Mesendoderm (in vitro differentiated cells): Measurements from ENCODE around the gene SERPINB13.
"Not testable (repeated sequence)": the region's sequence is repeated elsewhere in the genome, so short reads cannot be mapped to it uniquely, and the experiment has no call there.

Experiments used
- DNase-seq: peaks from one replicate; pipeline ENCODE4 v3.0.0; 2013
- H2AK5ac ChIP-seq: 2 replicates; pipeline ENCODE4 v1.6.1; 2013; ENCODE audit warnings: low read length, inconsistent platforms
- H2BK120ac ChIP-seq: 2 replicates; pipeline ENCODE4 v1.6.1; 2013; ENCODE audit warnings: low read depth, mild to moderate bottlenecking, low read length, moderate library complexity, mixed read lengths
- H2BK15ac ChIP-seq: replicated peaks from 2 replicates; pipeline ENCODE4 v1.6.1; 2013; ENCODE audit warnings: low read depth, mild to moderate bottlenecking, moderate library complexity
- H2BK5ac ChIP-seq: 2 replicates; pipeline ENCODE4 v1.6.1; 2013; ENCODE audit warnings: low read length, inconsistent platforms
- H3K18ac ChIP-seq: 2 replicates; pipeline ENCODE4 v1.6.1; 2013; ENCODE audit warnings: mild to moderate bottlenecking, low read length, mixed read lengths
- H3K23ac ChIP-seq: one replicate; pipeline ENCODE4 v1.6.1; 2013; ENCODE audit warnings: low read length
- H3K27ac ChIP-seq: 2 replicates; pipeline ENCODE4 v1.5.1; 2013; ENCODE audit warnings: low read depth, mild to moderate bottlenecking, inconsistent platforms, low read length, moderate library complexity
- H3K27me3 ChIP-seq: 2 replicates; pipeline ENCODE4 v1.6.1; 2013; ENCODE audit warnings: low read length, control low read depth, mild to moderate bottlenecking, inconsistent platforms; ENCODE audit not compliant: insufficient read depth, poor library complexity
- H3K36me3 ChIP-seq: 2 replicates; pipeline ENCODE4 v1.6.1; 2013; ENCODE audit warnings: low read length, inconsistent platforms; ENCODE audit not compliant: control insufficient read depth, insufficient read depth
- H3K4ac ChIP-seq: one replicate; pipeline ENCODE4 v1.6.1; 2013; ENCODE audit warnings: low read depth, mild to moderate bottlenecking, low read length, moderate library complexity
- H3K4me1 ChIP-seq: 2 replicates; pipeline ENCODE4 v1.6.1; 2013; ENCODE audit warnings: low read depth, low read length, inconsistent platforms; ENCODE audit not compliant: control insufficient read depth
- H3K4me2 ChIP-seq: 2 replicates; pipeline ENCODE4 v1.6.1; 2013; ENCODE audit warnings: low read length
- H3K4me3 ChIP-seq: 2 replicates; pipeline ENCODE4 v1.5.1; 2013; ENCODE audit warnings: mild to moderate bottlenecking, low read length
- H3K56ac ChIP-seq: one replicate; pipeline ENCODE4 v1.6.1; 2013; ENCODE audit warnings: low read length
- H3K79me1 ChIP-seq: 2 replicates; pipeline ENCODE4 v1.6.1; 2013; ENCODE audit warnings: low read length, inconsistent platforms
- H3K79me2 ChIP-seq: 2 replicates; pipeline ENCODE4 v1.6.1; 2013; ENCODE audit warnings: mild to moderate bottlenecking, low read length; ENCODE audit not compliant: control insufficient read depth, insufficient read depth
- H3K9ac ChIP-seq: 2 replicates; pipeline ENCODE4 v1.6.1; 2013; ENCODE audit warnings: low read length, inconsistent platforms
- H4K5ac ChIP-seq: one replicate; pipeline ENCODE4 v1.6.1; 2013; ENCODE audit warnings: low read length
- H4K8ac ChIP-seq: one replicate; pipeline ENCODE4 v1.6.1; 2013; ENCODE audit warnings: low read depth, mild to moderate bottlenecking, control low read depth, low read length, moderate library complexity
- WGBS: extraction: QIAGEN DNeasy Blood & Tissue Kit; methylation state at CpG from one replicate; pipeline ENCODE4 v1.1.7; 2013; ENCODE audit warnings: low lambda C conversion rate, missing lambda C conversion rate; ENCODE audit not compliant: insufficient coverage; ENCODE audit errors: extremely low coverage; 5-methylcytosine and 5-hydroxymethylcytosine counted together

The SERPINB13 gene

GRCh38 chr18:63626431-63626830, 39.3 kb downstream of the SERPINB13 start:
- Histone ChIP-seq H3K23ac (no peak overlapping the region), H3K9ac (no peak overlapping the region), H4K5ac (no peak overlapping the region), H2BK15ac (no peak overlapping the region), H4K8ac (no peak overlapping the region), H3K79me1 (no peaks in the 10 kb centered on the region), H2BK120ac (no peak overlapping the region), H3K36me3 (no peaks in the 10 kb centered on the region), H2AK5ac (no peak overlapping the region), H3K18ac (no peak overlapping the region), H3K4ac (no peak overlapping the region), H3K4me3 (no peak overlapping the region), H3K4me2 (no peak overlapping the region), H2BK5ac (no peak overlapping the region), H3K27ac (no peak overlapping the region), H3K27me3 (no peaks in the 10 kb centered on the region), H3K56ac (no peak overlapping the region), H3K79me2 (no peaks in the 10 kb centered on the region), H3K4me1 (no peaks in the 10 kb centered on the region)
- WGBS: no CpG with 5 or more reads among the region's 4 CpGs
- DNase-seq: no peak

- no peaks in the 10 kb centered on the region for H3K36me3 ChIP-seq
These were observed 40.7 kb downstream of the SERPINB13 start for GRCh38 chr18:63627819-63628218.

GRCh38 chr18:63637703-63638102, 50.6 kb downstream of the SERPINB13 start:
- no CpG with 5 or more reads among the region's 6 CpGs for WGBS

More at GRCh38 chr18:63627819-63628218, 40.7 kb downstream of the SERPINB13 start:
- H3K4me1 ChIP-seq: no peaks in the 10 kb centered on the region
- no peaks in the 10 kb centered on the region for H3K79me1 ChIP-seq
- H3K18ac ChIP-seq: no peak overlapping the region
- H2AK5ac ChIP-seq: no peak overlapping the region
- no peak overlapping the region for H4K8ac ChIP-seq
- H2BK120ac ChIP-seq: no peak overlapping the region
- no peaks in the 10 kb centered on the region for H3K27me3 ChIP-seq
- no peak overlapping the region for H2BK15ac ChIP-seq
- no peak overlapping the region for H3K23ac ChIP-seq
- no peak overlapping the region for H3K27ac ChIP-seq
- no peak overlapping the region for H4K5ac ChIP-seq
- no peak overlapping the region for H3K56ac ChIP-seq
- no peak overlapping the region for H3K4me2 ChIP-seq
- no peak overlapping the region for H3K4ac ChIP-seq
- H3K79me2 ChIP-seq: no peaks in the 10 kb centered on the region
- DNase-seq: no peak
- H3K4me3 ChIP-seq: no peak overlapping the region
- H3K9ac ChIP-seq: no peak overlapping the region
- H2BK5ac ChIP-seq: no peak overlapping the region

GRCh38 chr18:63641157-63641680, 54.1 kb downstream of the SERPINB13 start:
- not testable (repeated sequence) for H3K4me2 ChIP-seq, H3K27ac ChIP-seq, H3K79me2 ChIP-seq, H4K8ac ChIP-seq, H3K4me1 ChIP-seq, H3K27me3 ChIP-seq, H2BK5ac ChIP-seq, H2AK5ac ChIP-seq, DNase-seq, H3K9ac ChIP-seq, H3K18ac ChIP-seq, H3K4ac ChIP-seq, H3K4me3 ChIP-seq, H2BK120ac ChIP-seq, H3K23ac ChIP-seq, H2BK15ac ChIP-seq, H3K56ac ChIP-seq, H4K5ac ChIP-seq, H3K36me3 ChIP-seq, H3K79me1 ChIP-seq
- WGBS: no CpG with 5 or more reads among the region's 4 CpGs

More at GRCh38 chr18:63637703-63638102, 50.6 kb downstream of the SERPINB13 start:
- H3K9ac ChIP-seq: no peak overlapping the region
- H3K36me3 ChIP-seq: no peaks in the 10 kb centered on the region
- H2BK15ac ChIP-seq: no peak overlapping the region
- H3K27me3 ChIP-seq: no peaks in the 10 kb centered on the region
- H2AK5ac ChIP-seq: no peak overlapping the region
- H3K4ac ChIP-seq: no peak overlapping the region
- H3K27ac ChIP-seq: no peak overlapping the region
- H2BK120ac ChIP-seq: no peak overlapping the region
- H4K5ac ChIP-seq: no peak overlapping the region
- H3K23ac ChIP-seq: no peak overlapping the region
- H3K4me2 ChIP-seq: no peak overlapping the region
- H4K8ac ChIP-seq: no peak overlapping the region
- no peaks in the 10 kb centered on the region for H3K79me2 ChIP-seq
- no peak overlapping the region for H3K4me3 ChIP-seq
- no peaks in the 10 kb centered on the region for H3K79me1 ChIP-seq
- no peak for DNase-seq
- H3K4me1 ChIP-seq: no peaks in the 10 kb centered on the region
- no peak overlapping the region for H3K18ac ChIP-seq
- no peak overlapping the region for H3K56ac ChIP-seq
- H2BK5ac ChIP-seq: no peak overlapping the region

GRCh38 chr18:63642668-63643356, 55.7 kb downstream of the SERPINB13 start:
- not testable (repeated sequence) for H2AK5ac ChIP-seq, H2BK120ac ChIP-seq, H3K4me3 ChIP-seq, H4K5ac ChIP-seq, H4K8ac ChIP-seq, H3K23ac ChIP-seq, H3K27me3 ChIP-seq, H3K4me2 ChIP-seq, H3K9ac ChIP-seq, H3K4me1 ChIP-seq, H3K4ac ChIP-seq, DNase-seq, H2BK5ac ChIP-seq, H3K79me1 ChIP-seq, H3K56ac ChIP-seq, H3K18ac ChIP-seq, H3K27ac ChIP-seq, H3K36me3 ChIP-seq, H3K79me2 ChIP-seq, H2BK15ac ChIP-seq
- no CpG with 5 or more reads among the region's 4 CpGs for WGBS

GRCh38 chr18:63644142-63644541, 57.0 kb downstream of the SERPINB13 start, which contains the start of gene SERPINB4:
Gene SERPINB4, minus strand, starts transcription at chr18:63644256. Its CDS starts 679 bp downstream, at chr18:63643577.
- not testable (repeated sequence) for H4K5ac ChIP-seq, H3K79me2 ChIP-seq, H2BK5ac ChIP-seq, H2AK5ac ChIP-seq, H2BK120ac ChIP-seq, H3K4me2 ChIP-seq, H3K27ac ChIP-seq, H3K36me3 ChIP-seq, DNase-seq, H4K8ac ChIP-seq, H3K56ac ChIP-seq, H3K23ac ChIP-seq, H3K27me3 ChIP-seq, H3K4me3 ChIP-seq, H3K4ac ChIP-seq, H3K79me1 ChIP-seq, H3K4me1 ChIP-seq, H2BK15ac ChIP-seq, H3K9ac ChIP-seq, H3K18ac ChIP-seq
- WGBS: no CpG with 5 or more reads among the region's 2 CpGs
